ENCODE data around the gene PCDHB10.
"Not testable (repeated sequence)": the region's sequence is repeated elsewhere in the genome, so short reads cannot be mapped to it uniquely, and the experiment has no call there.

Gene PCDHB10

DNA sequence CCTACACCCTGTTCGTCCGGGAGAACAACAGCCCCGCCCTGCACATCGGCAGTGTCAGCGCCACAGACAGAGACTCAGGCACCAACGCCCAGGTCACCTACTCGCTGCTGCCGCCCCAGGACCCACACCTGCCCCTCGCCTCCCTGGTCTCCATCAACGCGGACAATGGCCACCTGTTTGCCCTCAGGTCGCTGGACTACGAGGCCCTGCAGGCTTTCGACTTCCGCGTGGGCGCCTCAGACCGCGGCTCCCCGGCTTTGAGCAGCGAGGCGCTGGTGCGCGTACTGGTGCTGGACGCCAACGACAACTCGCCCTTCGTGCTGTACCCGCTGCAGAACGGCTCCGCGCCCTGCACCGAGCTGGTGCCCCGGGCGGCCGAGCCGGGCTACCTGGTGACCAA, 3.5 kb upstream of the PCDHB10 start:
- not testable (repeated sequence) for DNase-seq

DNA sequence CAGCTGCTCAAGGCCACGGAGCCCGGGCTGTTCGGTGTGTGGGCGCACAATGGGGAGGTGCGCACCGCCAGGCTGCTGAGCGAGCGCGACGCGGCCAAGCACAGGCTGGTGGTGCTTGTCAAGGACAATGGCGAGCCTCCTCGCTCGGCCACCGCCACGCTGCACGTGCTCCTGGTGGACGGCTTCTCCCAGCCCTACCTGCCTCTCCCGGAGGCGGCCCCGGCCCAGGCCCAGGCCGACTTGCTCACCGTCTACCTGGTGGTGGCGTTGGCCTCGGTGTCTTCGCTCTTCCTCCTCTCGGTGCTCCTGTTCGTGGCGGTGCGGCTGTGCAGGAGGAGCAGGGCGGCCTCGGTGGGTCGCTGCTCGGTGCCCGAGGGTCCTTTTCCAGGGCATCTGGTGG, 3.0 kb upstream of the PCDHB10 start:
- not testable (repeated sequence) for DNase-seq

DNA sequence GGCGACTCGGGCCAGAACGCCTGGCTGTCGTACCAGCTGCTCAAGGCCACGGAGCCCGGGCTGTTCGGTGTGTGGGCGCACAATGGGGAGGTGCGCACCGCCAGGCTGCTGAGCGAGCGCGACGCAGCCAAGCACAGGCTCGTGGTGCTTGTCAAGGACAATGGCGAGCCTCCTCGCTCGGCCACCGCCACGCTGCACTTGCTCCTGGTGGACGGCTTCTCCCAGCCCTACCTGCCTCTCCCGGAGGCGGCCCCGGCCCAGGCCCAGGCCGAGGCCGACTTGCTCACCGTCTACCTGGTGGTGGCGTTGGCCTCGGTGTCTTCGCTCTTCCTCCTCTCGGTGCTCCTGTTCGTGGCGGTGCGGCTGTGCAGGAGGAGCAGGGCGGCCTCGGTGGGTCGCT, 2.2 kb downstream of the PCDHB10 start:
- not testable (repeated sequence) for DNase-seq

DNA sequence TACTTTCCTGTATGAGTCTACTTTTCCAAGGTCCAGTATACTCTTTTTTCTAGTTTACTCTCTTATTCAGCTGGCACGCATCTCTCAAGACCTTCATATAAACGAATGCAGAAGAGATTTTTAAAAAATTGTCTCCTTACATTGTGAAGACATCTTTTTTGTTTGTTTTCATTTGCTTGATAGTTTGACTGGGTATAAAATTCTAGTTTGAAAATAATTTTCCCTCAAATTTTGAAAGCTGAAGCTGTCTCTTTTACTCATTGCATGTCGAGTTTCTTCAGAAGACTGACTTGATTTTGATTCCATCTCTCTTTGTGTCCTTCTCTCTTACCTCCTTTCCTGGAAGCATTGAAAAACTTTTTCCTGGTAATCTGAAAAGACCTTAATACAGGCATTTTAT, 4.2 kb downstream of the PCDHB10 start:
- no peak for DNase-seq

DNA sequence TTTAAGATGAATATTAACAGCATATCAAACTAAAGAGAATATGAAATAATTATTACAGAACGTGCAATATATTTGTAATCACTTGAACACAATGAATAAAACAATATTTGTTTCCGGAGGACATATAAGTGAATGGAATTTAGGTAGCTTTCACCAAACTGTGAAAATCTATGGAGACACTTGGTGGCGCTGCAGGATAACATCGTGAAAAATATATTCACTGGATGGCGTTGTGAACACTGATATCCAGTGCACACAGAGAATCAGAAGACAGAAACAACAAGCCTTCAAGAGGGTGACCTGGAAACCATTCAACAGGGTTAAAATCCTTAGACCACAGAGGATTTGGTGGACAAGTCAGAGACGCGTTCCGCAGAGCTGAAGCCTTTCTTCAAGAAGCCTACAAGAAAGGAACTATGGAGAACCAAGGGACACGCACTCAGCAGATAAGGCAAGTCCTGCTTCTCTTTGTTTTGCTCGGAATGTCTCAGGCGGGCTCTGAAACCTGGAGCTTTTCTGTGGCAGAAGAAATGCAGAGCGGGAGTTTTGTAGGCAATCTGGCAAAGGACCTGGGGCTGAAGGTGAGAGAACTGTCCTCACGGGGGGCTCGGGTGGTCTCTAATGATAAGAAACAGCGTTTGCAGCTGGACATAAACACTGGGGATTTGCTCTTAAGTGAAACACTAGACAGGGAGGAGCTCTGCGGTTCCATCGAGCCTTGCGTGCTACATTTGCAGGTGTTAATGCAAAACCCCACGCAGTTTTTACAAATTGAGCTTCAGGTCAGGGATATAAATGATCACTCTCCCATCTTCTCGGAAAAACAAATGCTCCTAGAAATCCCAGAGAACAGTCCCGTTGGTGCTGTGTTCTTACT, 7.4 kb downstream of the PCDHB10 start, which contains the start of gene PCDHB11:
TSS of gene PCDHB11 (plus strand) at position 269 of the 877 bp plus-strand sequence. CDS start at position 417, 148 bp downstream.
- peak; percentile 58 for DNase-seq

DNA sequence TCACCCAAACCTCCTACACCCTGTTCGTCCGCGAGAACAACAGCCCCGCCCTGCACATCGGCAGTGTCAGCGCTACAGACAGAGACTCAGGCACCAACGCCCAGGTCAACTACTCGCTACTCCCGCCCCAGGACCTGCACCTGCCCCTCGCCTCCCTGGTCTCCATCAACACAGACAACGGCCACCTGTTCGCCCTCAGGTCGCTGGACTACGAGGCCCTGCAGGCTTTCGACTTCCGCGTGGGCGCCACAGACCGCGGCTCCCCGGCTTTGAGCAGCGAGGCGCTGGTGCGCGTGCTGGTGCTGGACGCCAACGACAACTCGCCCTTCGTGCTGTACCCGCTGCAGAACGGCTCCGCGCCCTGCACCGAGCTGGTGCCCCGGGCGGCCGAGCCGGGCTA, 9.0 kb downstream of the PCDHB10 start:
- not testable (repeated sequence) for DNase-seq

DNA sequence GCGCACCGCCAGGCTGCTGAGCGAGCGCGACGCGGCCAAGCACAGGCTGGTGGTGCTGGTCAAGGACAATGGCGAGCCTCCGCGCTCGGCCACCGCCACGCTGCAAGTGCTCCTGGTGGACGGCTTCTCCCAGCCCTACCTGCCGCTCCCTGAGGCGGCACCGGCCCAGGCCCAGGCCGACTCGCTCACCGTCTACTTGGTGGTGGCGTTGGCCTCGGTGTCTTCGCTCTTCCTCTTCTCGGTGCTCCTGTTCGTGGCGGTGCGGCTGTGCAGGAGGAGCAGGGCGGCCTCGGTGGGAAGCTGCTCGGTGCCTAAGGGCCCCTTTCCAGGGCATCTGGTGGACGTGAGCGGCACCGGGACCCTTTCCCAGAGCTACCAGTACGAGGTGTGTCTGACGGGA, 9.5 kb downstream of the PCDHB10 start:
- not testable (repeated sequence) for DNase-seq

DNA sequence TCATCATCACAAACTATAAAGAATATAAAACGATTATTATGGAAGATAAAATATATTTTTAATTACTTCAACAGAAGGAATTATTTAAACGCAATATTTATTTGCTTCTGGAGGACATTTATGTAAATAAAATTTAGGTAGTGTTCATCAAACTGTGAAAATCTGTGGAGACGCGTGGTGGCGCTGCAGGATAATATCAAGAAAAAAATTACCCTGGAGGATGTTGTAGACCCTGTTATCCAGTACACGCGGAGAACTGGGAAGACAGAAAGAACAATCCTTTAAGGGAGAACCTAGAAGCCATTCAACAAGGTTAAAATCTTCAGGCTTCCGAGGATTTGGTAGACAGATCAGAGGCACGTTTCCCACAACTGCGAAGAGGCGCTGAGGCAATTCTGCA, 16.3 kb downstream of the PCDHB10 start, which contains the start of gene PCDHB12:
TSS of gene PCDHB12 (plus strand) at position 242 of the 400 bp plus-strand sequence. CDS start 189 bp downstream, outside the sequence.
- DNase-seq = no peak

DNA sequence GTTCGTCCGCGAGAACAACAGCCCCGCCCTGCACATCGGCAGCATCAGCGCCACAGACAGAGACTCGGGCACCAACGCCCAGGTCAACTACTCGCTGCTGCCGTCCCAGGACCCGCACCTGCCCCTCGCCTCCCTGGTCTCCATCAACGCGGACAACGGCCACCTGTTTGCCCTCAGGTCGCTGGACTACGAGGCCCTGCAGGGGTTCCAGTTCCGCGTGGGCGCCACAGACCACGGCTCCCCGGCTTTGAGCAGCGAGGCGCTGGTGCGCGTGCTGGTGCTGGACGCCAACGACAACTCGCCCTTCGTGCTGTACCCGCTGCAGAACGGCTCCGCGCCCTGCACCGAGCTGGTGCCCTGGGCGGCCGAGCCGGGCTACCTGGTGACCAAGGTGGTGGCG, 18.1 kb downstream of the PCDHB10 start:
- not testable (repeated sequence) for DNase-seq

DNA sequence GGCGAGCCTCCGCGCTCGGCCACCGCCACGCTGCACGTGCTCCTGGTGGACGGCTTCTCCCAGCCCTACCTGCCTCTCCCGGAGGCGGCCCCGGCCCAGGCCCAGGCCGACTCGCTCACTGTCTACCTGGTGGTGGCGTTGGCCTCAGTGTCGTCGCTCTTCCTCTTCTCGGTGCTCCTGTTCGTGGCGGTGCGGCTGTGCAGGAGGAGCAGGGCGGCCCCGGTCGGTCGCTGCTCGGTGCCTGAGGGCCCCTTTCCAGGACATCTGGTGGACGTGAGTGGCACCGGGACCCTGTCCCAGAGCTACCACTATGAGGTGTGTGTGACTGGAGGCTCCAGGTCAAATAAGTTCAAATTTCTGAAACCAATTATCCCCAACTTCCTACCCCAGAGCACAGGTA, 18.7 kb downstream of the PCDHB10 start:
- not testable (repeated sequence) for DNase-seq

DNA sequence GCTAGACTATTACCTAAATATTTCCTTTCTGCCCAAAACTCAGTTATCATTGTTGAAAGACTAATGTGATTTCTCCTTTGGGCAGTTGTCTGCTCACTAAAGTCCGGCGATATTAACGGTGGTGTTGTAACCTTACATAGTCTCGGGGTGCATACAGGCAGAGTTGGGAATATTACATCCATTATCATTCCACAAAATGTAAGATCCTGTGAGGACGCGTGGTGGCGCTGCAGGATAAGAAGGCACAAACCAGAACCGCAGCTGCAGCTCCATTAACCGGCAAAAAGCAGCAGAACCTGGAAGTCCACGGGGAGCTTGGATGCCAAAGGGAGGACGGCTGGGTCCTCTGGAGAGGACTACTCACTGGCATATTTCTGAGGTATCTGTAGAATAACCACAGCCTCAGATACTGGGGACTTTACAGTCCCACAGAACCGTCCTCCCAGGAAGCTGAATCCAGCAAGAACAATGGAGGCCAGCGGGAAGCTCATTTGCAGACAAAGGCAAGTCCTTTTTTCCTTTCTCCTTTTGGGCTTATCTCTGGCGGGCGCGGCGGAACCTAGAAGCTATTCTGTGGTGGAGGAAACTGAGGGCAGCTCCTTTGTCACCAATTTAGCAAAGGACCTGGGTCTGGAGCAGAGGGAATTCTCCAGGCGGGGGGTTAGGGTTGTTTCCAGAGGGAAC, 21.6 kb downstream of the PCDHB10 start, which contains the start of gene PCDHB13:
TSS of gene PCDHB13 (plus strand) at position 264 of the 684 bp plus-strand sequence. CDS start at position 469, 205 bp downstream.
- DNase-seq = peak; percentile 72

DNA sequence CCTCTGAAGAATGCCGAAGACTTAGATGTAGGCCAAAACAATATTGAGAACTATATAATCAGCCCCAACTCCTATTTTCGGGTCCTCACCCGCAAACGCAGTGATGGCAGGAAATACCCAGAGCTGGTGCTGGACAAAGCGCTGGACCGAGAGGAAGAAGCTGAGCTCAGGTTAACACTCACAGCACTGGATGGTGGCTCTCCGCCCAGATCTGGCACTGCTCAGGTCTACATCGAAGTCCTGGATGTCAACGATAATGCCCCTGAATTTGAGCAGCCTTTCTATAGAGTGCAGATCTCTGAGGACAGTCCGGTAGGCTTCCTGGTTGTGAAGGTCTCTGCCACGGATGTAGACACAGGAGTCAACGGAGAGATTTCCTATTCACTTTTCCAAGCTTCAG, 22.4 kb downstream of the PCDHB10 start:
- not testable (repeated sequence) for DNase-seq

DNA sequence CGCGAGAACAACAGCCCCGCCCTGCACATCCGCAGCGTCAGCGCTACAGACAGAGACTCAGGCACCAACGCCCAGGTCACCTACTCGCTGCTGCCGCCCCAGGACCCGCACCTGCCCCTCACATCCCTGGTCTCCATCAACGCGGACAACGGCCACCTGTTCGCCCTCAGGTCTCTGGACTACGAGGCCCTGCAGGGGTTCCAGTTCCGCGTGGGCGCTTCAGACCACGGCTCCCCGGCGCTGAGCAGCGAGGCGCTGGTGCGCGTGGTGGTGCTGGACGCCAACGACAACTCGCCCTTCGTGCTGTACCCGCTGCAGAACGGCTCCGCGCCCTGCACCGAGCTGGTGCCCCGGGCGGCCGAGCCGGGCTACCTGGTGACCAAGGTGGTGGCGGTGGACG, 23.4 kb downstream of the PCDHB10 start:
- not testable (repeated sequence) for DNase-seq

DNA sequence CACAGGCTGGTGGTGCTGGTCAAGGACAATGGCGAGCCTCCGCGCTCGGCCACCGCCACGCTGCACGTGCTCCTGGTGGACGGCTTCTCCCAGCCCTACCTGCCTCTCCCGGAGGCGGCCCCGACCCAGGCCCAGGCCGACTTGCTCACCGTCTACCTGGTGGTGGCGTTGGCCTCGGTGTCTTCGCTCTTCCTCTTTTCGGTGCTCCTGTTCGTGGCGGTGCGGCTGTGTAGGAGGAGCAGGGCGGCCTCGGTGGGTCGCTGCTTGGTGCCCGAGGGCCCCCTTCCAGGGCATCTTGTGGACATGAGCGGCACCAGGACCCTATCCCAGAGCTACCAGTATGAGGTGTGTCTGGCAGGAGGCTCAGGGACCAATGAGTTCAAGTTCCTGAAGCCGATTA, 23.9 kb downstream of the PCDHB10 start:
- not testable (repeated sequence) for DNase-seq

DNA sequence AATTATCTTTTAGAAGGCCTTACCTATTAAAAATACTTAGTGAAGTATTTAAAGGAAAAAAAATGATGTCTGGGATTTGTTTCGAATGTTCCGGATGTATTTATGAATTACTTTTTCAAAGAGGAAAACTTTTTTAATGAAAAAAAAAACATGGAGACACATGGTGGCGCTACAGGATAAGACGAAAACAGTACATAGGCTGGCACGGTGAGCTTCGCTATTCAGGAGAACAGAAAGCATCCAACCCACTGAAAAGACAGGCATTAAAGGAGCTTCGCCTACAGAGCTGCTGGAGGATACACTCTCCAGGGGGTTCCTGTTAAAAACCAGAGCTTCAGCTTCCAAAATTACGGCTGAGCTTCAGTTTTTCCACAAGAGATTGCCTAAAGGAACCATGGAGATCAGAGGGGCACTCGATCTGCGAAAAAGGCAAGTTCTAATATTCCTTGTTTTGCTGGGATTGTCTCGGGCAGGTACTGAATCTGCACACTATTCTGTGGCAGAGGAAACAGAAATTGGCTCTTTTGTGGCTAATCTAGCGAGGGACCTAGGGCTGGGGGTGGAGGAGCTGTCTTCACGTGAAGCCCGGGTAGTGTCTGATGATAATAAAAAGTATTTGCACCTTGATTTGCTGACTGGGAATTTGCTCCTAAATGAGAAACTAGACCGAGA, 31.1 kb downstream of the PCDHB10 start, which contains the start of gene PCDHB14:
TSS of gene PCDHB14 (plus strand) at position 232 of the 672 bp plus-strand sequence. CDS start at position 395, 163 bp downstream.
- peak; percentile 78 for DNase-seq

DNA sequence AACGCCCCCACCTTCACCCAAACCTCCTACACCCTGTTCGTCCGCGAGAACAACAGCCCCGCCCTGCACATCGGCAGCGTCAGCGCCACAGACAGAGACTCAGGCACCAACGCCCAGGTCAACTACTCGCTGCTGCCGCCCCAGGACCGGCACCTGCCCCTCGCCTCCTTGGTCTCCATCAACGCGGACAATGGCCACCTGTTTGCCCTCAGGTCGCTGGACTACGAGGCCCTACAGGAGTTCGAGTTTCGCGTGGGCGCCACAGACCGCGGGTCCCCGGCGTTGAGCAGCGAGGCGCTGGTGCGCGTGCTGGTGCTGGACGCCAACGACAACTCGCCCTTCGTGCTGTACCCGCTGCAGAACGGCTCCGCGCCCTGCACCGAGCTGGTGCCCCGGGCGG, 32.7 kb downstream of the PCDHB10 start:
- not testable (repeated sequence) for DNase-seq

DNA sequence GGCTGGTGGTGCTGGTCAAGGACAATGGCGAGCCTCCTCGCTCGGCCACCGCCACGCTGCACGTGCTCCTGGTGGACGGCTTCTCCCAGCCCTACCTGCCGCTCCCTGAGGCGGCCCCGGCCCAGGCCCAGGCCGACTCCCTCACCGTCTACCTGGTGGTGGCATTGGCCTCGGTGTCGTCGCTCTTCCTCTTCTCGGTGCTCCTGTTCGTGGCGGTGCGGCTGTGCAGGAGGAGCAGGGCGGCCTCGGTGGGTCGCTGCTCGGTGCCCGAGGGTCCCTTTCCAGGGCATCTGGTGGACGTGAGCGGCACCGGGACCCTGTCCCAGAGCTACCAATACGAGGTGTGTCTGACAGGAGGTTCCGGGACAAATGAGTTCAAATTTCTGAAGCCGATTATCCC, 33.3 kb downstream of the PCDHB10 start:
- not testable (repeated sequence) for DNase-seq

DNA sequence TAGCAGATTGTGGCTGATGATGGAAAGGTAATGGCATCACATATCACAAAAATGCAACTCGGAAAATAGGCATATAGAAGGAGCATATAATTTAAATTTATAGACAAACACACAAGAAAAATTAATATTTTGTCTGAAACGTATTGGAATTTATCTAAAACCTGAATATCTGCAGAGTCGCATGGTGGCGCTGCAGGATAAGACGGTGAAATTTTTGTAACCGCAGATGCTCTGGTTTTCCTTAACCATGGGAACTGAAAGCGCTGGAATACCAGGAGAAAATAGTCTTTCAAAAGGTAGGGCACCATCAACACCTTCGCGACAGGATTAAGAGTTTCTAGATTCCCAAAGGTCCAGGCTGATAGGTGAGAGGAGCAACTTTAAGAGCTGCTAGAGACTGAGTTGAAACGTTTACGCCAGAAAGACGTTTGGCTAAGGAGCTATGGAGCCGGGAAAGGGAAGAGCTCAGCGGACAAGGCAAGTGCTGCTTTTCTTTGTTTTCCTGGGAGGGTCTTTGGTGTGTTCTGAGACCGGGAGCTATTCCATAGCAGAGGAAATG, 42.0 kb downstream of the PCDHB10 start:
- no peak for DNase-seq

DNA sequence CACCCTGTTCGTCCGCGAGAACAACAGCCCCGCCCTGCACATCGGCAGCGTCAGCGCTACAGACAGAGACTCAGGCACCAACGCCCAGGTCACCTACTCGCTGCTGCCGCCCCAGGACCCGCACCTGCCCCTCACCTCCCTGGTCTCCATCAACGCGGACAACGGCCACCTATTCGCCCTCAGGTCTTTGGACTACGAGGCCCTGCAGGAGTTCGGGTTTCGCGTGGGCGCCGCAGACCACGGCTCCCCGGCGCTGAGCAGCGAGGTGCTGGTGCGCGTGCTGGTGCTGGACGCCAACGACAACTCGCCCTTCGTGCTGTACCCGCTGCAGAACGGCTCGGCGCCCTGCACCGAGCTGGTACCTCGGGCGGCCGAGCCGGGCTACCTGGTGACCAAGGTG, 43.8 kb downstream of the PCDHB10 start:
- DNase-seq = not testable (repeated sequence)

DNA sequence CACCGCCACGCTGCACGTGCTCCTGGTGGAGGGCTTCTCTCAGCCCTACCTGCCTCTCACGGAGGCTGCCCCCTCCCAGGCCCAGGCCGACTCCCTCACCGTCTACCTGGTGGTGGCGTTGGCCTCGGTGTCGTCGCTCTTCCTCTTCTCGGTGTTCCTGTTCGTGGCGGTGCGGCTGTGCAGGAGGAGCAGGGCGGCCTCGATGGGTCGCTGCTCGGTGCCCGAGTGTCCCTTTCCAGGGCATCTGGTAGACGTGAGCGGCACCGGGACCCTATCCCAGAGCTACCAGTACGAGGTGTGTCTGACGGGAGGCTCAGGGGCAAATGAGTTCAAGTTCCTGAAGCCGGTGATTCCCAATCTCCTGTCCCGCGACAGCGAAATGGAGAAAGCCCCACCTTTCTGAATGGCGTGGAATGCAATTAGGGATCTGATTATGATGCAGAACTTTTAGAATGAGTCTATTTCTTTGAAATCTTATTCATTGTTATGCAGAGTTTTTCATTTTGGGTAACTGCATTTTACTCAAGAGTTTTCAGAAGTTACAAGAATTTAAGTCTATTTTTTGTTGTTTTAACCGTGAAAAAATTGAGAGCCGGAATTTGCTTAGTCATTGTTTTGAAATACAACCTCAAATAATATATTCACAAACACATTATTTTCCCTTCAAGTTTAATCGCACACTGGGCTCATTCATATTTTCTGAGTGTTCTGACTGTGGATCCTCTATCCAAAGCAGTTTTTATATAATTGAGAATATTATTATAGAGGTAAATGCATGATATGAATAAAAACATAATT, 44.6 kb downstream of the PCDHB10 start:
- DNase-seq = no peak

DNA sequence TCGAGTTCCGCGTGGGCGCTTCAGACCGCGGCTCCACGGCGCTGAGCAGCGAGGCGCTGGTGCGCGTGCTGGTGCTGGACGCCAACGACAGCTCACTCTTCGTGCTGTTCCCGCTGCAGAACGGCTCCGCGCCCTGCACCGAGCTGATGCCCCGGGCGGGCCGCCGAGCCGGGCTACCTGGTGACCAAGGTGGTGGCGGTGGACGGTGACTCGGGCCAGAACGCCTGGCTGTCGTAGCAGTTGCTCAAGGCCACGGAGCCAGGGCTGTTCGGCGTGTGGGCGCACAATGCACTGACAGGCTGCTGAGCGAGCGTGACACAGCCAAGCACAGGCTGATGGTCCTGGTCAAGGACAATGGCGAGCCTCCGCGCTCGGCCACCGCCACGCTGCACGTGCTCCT, 49.3 kb downstream of the PCDHB10 start:
- no peak for DNase-seq

Data from NCI-H146 (cell line).